GM12892 (cell line): ENCODE results near the gene TFPT.

Experiments
- DNase-seq: peaks from one replicate; pipeline ENCODE4 v3.0.0; 2011; ENCODE audit not compliant: insufficient read length
- FAIRE-seq: peaks from 2 replicates; lab custom pipeline; 2011; peaks lifted over from hg19 to GRCh38; lab: Jason Lieb, UNC
- POLR2A ChIP-seq: IDR thresholded peaks from 2 replicates; pipeline ENCODE4 v1.6.1; 2011; ENCODE audit warnings: low read depth, low read length, control low read depth
- POLR2AphosphoS5 ChIP-seq: IDR thresholded peaks from 2 replicates; pipeline ENCODE4 v1.6.1; 2011; ENCODE audit warnings: low read depth, low read length, control low read depth
- TAF1 ChIP-seq: IDR thresholded peaks from 2 replicates; pipeline ENCODE4 v1.6.1; 2011; ENCODE audit warnings: low read depth, mild to moderate bottlenecking, control low read depth, low read length, borderline replicate concordance

Gene TFPT

GRCh38 chr19:54156953-54157352, 41.5 kb upstream of the TFPT start:
- no peak for DNase-seq
- no peak for FAIRE-seq
- TF ChIP-seq POLR2A (no peak), TAF1 (no peak), POLR2AphosphoS5 (no peak)

- TF ChIP-seq TAF1: no peak
- TF ChIP-seq POLR2A: no peak
- TF ChIP-seq POLR2AphosphoS5: no peak
- FAIRE-seq (no peak), DNase-seq (no peak)
Observed at GRCh38 chr19:54156490-54156889, 41.0 kb upstream of the TFPT start.

- TF ChIP-seq POLR2A: no peak
- TF ChIP-seq POLR2AphosphoS5: no peak
- no peak for TF ChIP-seq TAF1
- FAIRE-seq (no peak), DNase-seq (no peak)
Observed at GRCh38 chr19:54155694-54156093, 40.2 kb upstream of the TFPT start.

GRCh38 chr19:54154603-54155345, 39.3 kb upstream of the TFPT start:
- FAIRE-seq (no peak), DNase-seq (no peak)
- no peak for TF ChIP-seq TAF1
- TF ChIP-seq POLR2A: no peak; the same call in 1 of the 2 replicates
- TF ChIP-seq POLR2AphosphoS5: no peak

- TF ChIP-seq POLR2A: peak; percentile 43; the same call in 1 of the 2 replicates
- no peak for TF ChIP-seq TAF1
- TF ChIP-seq POLR2AphosphoS5: peak; percentile 23; the same call in 1 of the 2 replicates
- FAIRE-seq (no peak), DNase-seq (no peak)
Observed at GRCh38 chr19:54153731-54154326, 38.4 kb upstream of the TFPT start.

GRCh38 chr19:54152878-54153524, 37.5 kb upstream of the TFPT start:
- FAIRE-seq (no peak), DNase-seq (no peak)
- no peak; the same call in 1 of the 2 replicates for TF ChIP-seq POLR2A
- TF ChIP-seq TAF1: no peak
- TF ChIP-seq POLR2AphosphoS5: no peak

GRCh38 chr19:54152267-54152666, 36.8 kb upstream of the TFPT start:
- FAIRE-seq (no peak), DNase-seq (no peak)
- TF ChIP-seq POLR2AphosphoS5: 0 out of 2 replicates have a peak, but pooled peaks have one; percentile 36
- TF ChIP-seq POLR2A: no peak

- no peak for DNase-seq
- TF ChIP-seq TAF1 (no peak), POLR2AphosphoS5 (no peak), POLR2A (no peak)
- FAIRE-seq: no peak
Observed at GRCh38 chr19:54151362-54152035, 36.0 kb upstream of the TFPT start.

- no peak for FAIRE-seq
- TF ChIP-seq TAF1 (no peak), POLR2A (no peak), POLR2AphosphoS5 (no peak)
- DNase-seq: no peak
Observed at GRCh38 chr19:54149021-54149812, 33.8 kb upstream of the TFPT start.

GRCh38 chr19:54148158-54148557, 32.7 kb upstream of the TFPT start:
- DNase-seq (no peak), FAIRE-seq (no peak)
- TF ChIP-seq POLR2A (no peak), POLR2AphosphoS5 (no peak), TAF1 (no peak)
